GM21515 (cell line): ENCODE data around the gene PRXL2C.
"Not testable (repeated sequence)": the region's sequence is repeated elsewhere in the genome, so short reads cannot be mapped to it uniquely, and the experiment has no call there.

ENCODE experiments used
- ATAC-seq: cut with Tn5 transposase; IDR thresholded peaks from one replicate; pipeline ENCODE4 v1.9.1; 2021; ENCODE audit not compliant: unreplicated experiment

PRXL2C gene, protein sequence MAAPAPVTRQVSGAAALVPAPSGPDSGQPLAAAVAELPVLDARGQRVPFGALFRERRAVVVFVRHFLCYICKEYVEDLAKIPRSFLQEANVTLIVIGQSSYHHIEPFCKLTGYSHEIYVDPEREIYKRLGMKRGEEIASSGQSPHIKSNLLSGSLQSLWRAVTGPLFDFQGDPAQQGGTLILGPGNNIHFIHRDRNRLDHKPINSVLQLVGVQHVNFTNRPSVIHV

DNA sequence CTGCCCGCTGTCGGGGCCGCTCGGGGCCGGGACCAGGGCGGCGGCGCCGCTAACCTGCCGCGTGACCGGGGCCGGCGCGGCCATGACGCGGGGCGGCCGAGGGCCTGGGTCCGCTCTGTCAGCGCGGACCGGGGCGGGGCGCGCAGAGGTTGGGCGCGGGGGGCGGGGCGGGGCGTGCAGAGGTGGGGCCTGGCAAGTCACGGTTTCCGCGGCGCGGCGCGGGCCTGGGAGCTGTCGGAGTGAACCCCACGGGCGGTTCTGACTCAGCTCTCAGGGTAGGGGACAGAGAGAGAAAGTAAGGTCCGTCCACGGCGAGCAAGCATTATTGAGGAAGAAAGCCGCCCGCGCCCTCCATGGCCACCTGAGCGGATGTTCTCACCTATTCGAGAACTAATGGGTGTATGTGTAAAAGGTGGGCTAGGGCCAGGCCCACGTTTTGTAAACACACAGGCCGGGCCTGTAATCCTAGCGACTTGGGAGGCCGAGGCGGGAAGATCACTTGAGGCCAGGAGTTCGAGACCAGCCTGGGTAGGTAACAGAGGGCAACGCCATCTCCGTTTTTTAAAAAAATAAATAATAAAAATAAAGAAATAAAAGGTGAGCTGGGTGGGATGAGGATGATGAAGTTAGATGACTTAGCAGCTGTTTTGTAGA is at the start of gene PRXL2C:
Gene PRXL2C (minus strand): TSS at position 120 of the 654 bp plus-strand sequence. CDS start 36 bp downstream, at position 84.
- peak; percentile 61 for ATAC-seq

DNA sequence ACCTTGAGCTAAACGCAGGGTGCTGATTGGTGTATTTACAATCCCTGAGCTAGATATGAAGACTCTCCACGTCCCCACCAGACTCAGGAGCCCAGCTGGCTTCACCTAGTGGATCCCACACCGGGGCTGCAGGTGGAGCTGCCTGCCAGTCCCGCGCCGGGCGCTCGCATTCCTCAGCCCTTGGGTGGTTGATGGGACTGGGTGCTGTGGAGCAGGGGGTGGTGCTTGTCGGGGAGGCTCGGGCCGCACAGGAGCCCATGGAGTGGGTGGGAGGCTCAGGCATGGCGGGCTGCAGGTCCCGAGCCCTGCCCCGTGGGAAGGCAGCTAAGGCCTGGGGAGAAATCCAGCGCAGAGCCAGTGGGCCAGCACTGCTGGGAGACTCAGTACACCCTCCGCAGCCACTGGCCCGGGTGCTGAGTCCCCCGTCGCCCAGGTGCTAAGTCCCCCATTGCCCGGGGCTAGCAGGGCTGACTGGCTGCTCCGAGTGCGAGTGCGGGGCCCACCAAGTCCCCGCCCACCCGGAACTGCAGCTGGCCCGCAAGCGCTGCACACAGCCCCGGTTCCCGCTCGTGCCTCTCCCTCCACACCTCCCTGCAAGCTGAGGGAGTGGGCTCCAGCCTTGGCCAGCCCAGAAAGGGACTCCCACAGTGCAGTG is 45.7 kb upstream of the PRXL2C start:
- not testable (repeated sequence) for ATAC-seq

- ATAC-seq, result no peak
These were observed 36.2 kb upstream of the PRXL2C start for GRCh38 chr9:96691326-96691725.

DNA sequence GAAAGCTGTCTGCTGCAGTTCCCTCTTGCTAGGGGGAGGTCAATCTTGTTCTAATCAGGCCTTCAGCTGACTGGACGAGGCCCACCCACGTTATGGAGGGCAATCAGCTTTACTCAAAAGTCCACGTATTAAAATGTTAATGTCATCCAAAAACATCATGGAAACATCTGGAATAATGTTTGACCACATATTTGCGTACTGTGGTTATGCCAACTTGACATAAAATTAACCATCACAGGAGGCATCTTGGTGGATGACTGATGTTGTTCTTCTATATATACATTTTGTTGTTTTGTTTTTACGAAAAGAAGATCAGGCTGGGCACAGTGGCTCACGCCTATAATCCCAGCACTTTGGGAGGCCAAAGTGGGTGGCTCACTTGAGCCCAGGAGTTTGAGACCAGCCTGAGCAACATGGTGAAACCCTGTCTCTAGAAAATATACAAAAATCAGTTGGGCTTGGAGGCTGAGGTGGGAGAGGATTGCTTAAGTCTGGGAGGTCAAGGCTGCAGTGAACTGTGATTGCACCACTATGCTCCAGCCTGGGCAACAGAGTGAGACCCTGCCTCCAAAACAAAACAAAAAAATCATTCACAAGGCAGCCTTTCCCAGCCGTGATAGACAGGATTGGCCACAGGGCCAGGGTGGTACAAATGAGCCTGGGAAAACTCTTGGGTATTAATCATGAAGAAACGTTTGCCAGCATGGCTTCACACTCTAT is 33.8 kb upstream of the PRXL2C start:
- no peak for ATAC-seq

GRCh38 chr9:96688187-96688586 is 33.1 kb upstream of the PRXL2C start:
- ATAC-seq, result no peak

DNA sequence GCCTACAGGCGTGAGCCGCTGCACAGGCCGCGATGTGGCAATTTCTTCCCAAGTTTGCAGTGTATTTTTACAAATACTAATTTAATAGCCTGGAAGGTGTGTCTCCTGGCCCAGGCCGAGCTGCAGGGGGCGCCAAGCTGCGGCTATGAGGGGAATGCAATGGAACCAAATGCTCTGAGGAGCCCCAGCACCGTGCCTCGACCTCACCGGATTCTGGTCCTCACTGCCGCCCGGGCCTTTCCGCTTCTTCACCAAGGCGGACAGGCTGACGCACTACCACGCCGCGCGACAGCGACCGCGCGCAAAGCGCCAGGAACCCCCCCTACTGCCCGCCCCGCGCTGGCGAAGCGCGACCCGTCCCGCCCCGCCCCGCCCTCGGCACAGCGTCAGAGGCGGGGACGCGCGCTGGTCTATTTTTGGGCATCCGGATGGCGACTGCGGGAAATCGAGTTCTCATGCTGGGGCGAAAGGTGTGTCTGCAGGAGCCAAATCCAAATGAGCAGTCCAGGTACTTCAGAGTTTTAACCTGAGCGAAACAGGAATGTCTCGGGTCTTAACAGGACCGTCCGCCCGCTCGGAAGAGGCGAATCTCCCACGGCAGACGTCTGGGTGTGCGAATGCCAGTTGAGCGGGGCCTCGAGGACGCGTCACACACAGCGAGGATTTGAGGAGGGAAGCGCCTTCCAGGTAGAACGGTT is 31.7 kb upstream of the PRXL2C start:
- ATAC-seq, result no peak

- ATAC-seq, result no peak
These were observed 25.8 kb upstream of the PRXL2C start for GRCh38 chr9:96680812-96681499.

GRCh38 chr9:96674906-96675538 is 19.9 kb upstream of the PRXL2C start:
- no peak for ATAC-seq

DNA sequence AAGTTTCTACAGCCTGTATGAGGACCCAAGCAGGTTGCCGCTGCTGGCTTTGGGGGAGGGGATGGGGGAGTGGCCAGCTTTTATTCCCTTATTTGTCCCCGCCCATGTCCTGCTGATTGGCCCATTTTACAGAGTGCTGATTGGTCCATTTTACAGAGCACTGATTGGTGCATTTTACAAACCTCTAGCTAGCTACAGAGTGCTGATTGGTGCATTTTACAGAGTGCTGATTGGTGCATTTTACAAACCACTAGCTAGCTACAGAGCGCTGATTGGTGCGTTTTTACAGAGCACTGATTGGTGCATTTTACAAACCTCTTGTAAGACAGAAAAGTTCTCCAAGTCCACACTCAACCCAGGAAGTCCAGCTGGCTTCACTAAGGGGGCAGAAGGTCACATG is 18.7 kb upstream of the PRXL2C start:
- not testable (repeated sequence) for ATAC-seq

DNA sequence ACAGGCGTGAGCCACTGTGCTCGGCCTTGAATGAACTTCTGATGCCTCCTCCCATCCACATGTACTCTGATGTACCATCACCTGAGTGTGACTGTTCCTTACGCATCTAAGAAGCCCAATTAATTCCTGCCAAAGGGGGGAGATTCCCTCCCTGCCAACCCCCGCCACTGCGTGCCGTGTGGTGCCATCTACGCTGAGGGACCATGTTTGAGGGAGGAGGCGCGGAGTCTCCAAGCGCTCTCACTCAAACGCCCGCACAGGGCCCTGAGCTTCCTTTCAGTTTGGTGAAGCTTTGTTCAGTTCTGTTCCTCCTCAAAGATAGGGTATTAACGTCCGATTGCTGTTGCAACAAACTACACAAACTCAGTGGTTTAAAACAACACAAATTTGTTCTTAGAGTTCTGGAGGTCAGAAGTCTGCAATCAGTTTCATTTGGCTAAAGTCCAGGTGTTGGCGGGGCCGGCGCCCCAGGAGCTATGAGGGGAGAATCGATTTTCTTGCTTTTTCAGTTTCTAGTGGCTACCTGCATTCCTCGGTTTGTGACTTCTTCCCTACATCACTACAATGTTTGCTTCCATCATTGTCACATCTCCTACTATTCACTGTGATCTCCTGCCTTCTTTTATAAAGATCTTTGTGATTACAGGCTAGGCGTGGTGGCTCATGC is 13.9 kb upstream of the PRXL2C start:
- no peak for ATAC-seq

DNA sequence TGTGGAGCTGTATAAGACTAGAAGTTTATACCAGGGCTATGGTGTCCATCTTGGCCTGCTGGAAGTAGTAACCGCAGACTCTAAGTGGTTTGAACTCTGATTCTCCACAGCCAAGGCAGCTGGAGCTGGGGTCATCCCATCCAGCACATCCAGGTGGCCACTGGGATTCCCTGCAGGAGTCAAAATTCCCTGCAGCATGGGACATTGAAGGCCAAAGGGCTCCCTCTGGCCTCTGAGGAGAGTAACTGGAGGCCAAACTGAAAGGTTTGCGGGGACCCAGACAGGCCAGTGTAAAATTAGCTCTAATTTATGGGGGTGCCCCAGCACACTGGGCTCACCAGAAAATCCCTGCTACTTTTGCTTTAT is 12.2 kb upstream of the PRXL2C start:
- ATAC-seq, result no peak

DNA sequence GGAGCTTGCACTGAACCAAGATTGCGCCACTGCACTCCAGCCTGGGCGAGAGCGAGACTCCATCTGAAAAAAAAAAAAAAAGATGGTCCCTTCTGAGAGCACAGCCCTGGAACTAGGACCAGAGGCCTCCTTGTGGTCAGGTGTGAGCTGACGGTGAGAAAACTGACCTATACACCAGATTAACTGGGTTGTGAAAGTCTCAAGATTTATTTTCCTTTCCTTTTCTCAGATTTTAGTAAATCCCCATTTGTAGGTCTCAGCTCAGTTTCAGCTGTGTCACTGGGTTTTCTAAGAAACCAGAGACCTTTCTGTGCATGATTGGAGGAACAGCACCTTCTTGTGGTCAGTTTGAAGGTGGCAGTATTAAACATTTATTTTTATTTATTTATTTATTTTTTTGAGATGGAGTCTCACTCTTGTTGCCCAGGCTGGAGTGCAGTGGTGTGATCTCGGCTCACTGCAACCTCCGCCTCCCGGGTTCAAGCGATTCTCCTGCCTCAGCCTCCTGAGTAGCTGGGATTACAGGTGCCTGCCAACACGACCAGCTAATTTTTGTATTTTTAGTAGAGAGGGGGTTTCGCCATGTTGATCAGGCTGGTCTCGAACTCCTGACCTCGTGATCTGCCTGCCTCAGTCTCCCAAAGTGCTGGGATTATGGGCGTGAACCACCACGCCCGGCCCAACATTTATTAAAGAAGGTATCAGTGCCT is 11.7 kb upstream of the PRXL2C start:
- peak; percentile 52 for ATAC-seq

GRCh38 chr9:96665789-96666188 is 10.7 kb upstream of the PRXL2C start:
- no peak for ATAC-seq

- ATAC-seq, result no peak
These were observed 8.5 kb upstream of the PRXL2C start for GRCh38 chr9:96663506-96664120.

GRCh38 chr9:96661711-96662110 is 6.6 kb upstream of the PRXL2C start:
- ATAC-seq, result no peak

DNA sequence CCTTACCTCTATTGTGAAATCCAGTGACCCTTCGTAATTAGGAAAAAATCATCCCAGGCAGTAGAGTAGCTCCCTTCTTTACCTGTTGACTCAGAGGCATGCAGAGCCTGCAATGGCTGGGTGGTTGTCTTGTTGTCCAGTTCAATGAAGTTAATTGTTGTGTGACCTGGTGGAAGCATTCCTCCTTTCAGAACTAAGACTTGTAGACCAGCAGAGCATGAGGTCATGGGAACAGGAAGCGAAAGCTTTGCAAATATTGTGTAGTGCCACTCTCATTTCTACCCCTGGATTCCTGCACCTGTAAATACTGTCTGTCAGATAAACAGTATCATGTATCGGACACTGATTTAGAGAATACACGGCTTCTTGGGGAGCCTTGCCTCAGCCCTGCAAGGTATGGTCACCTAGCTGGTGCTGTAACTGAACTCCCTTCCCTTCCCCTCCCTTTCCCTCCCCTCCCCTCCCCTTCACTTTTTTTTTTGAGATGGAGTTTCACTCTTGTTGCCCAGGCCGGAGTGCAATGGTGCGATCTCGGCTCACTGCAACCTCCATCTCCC is 5.7 kb upstream of the PRXL2C start:
- no peak for ATAC-seq

DNA sequence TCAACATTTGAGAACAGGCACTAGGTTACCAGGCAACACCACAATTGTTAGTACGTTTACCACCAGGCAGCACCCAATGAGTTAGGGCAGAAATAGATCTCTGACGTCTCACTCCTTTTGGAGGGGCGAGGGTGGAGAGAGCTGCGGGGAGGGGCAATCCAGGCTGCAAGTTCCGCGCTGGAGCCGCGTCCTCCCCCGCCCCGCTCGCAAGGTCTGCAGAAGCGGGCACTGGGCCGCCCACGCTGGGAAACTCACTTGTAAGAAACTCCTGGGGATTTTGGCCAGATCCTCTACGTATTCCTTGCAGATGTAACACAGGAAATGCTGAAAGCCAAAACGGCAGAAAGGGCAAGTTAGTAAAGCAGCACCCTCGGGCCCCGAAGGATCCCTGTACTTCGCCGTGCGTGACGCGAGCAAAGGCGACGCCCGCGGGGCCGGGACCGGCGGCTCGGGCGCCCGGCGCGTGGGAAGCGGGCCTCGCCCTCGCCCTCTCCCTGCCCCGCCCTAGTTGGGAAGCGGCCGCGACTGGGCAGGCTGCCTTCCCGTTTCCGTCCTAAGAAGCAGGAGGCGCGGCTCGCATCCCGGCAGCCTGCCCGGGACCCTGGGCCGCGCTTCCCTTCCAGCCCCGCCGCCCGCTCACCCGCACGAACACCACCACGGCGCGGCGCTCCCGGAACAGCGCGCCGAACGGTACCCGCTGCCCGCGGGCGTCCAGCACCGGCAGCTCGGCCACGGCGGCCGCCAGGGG is 493 bp downstream of the PRXL2C start:
- peak; percentile 52 for ATAC-seq
